Measurements from ENCODE around the gene PSPC1. TPM values are rescaled to one million over a fixed set of nuclear protein-coding genes. Genes with fewer than 3 reads are reported as not detected.

PSPC1 gene
- total RNA-seq, 2 donors from 2014 or later: 36.5 to 46.3 TPM

GRCh38 chr13:19657872-19658591 is 124.7 kb downstream of the PSPC1 start:
- H3K27me3 ChIP-seq: no peaks in the 10 kb centered on the region
- no peaks in the 10 kb centered on the region for H3K9me3 ChIP-seq
- intact Hi-C loops (cut with DNase I): no loop called here
- no peak for TF ChIP-seq CTCF (IDR thresholded peaks at IDR 0.05)
- H3K4me1 ChIP-seq: no peaks in the 10 kb centered on the region
- H3K9ac ChIP-seq (ENCODE audit: low read depth in 2 of 2, low read length in 2 of 2): no peak overlapping the region
- no peak overlapping the region for H3K27ac ChIP-seq
- no peak overlapping the region for H3K4me3 ChIP-seq
- no peak for DNase-seq
- no peaks in the 10 kb centered on the region for H3K36me3 ChIP-seq

Other genes with a start within 250 kb of the PSPC1 start
- under 1 TPM in 1 of 2 donors, not detected in 1; 0.15 TPM for gene TPTE2, start 221.4 kb downstream of the PSPC1 start, total RNA-seq
- 10 to 100 TPM; 23.8 to 34.1 TPM for gene MPHOSPH8, start 149.3 kb downstream of the PSPC1 start, total RNA-seq
- gene ZMYM5, start 80.7 kb upstream of the PSPC1 start, total RNA-seq: 10 to 100 TPM in 1 of 2 donors, 1 to 10 TPM in 1; 6.4 to 13.8 TPM
- gene ZMYM2, start 175.8 kb upstream of the PSPC1 start, total RNA-seq: 10 to 100 TPM; 47.6 to 70.1 TPM